Measurements from ENCODE around the gene CRTC1.

DNA sequence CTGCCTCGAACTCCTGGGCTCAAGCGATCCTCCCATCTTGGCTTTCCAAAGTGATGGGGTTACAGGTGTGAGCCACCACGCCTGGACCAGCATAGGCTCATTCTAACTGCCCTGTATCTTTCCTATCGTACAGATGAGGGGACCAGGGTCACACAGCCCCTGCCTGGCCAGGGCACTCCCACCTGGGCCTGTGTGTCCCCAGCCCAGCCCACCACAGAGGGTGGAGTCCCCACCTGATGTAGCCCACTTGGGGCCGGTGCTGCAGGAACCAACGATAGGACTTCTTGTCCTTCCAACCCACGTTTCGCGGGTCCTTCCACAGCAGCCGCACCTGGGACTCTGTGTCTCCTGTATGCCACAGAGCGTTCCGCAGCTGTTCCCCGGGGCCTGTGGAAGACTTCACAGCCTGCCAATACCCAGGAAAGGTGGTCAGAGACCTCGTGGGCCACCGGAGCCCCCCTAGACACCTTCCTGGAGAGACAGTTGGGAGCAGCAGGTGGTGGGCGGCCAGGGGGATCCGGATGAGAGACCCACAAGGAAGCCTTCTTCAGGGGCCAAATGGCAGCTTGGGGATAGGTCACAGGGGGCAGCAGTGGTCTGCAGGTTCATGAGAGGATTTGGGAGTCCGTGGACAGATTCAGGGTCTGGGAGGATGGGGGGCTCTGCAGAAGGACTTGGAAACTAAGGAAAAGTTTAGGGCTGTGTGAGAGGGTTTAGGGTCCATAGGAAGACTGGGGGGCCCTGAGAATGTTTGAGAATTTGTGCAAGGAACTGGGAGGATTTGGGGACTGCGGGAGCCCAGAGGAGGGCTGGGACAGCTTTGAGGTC is 100.7 kb downstream of the CRTC1 start:
- TF ChIP-seq RAD21 (CRISPR knock-in tag; IDR thresholded peaks at IDR 0.05) (no peak), ZNF558 (CRISPR knock-in tag; IDR thresholded peaks at IDR 0.05; ENCODE audit: borderline replicate concordance) (no peak), POLR2AphosphoS2 (IDR thresholded peaks at IDR 0.05; ENCODE audit: low read depth, low read length) (no peak), NFE2L2 (IDR thresholded peaks at IDR 0.05; ENCODE audit: low read length) (no peak), ZNF230 (CRISPR knock-in tag; IDR thresholded peaks at IDR 0.05) (no peak), HNRNPUL1 (IDR thresholded peaks at IDR 0.05; ENCODE audit: low read depth, low read length) (no peak), ZNF614 (CRISPR knock-in tag; IDR thresholded peaks at IDR 0.05; ENCODE audit: borderline replicate concordance) (no peak), NFYB (CRISPR knock-in tag; IDR thresholded peaks at IDR 0.05) (no peak), ZKSCAN1 (IDR thresholded peaks at IDR 0.05; ENCODE audit: low read length) (no peak), CEBPB (IDR thresholded peaks at IDR 0.05; ENCODE audit: borderline replicate concordance, low read depth, low read length) (no peak)
- TF ChIP-seq, protein P1, sequence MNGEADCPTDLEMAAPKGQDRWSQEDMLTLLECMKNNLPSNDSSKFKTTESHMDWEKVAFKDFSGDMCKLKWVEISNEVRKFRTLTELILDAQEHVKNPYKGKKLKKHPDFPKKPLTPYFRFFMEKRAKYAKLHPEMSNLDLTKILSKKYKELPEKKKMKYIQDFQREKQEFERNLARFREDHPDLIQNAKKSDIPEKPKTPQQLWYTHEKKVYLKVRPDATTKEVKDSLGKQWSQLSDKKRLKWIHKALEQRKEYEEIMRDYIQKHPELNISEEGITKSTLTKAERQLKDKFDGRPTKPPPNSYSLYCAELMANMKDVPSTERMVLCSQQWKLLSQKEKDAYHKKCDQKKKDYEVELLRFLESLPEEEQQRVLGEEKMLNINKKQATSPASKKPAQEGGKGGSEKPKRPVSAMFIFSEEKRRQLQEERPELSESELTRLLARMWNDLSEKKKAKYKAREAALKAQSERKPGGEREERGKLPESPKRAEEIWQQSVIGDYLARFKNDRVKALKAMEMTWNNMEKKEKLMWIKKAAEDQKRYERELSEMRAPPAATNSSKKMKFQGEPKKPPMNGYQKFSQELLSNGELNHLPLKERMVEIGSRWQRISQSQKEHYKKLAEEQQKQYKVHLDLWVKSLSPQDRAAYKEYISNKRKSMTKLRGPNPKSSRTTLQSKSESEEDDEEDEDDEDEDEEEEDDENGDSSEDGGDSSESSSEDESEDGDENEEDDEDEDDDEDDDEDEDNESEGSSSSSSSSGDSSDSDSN (CRISPR knock-in tag; IDR thresholded peaks at IDR 0.05): no peak
- TF ChIP-seq, protein P2, sequence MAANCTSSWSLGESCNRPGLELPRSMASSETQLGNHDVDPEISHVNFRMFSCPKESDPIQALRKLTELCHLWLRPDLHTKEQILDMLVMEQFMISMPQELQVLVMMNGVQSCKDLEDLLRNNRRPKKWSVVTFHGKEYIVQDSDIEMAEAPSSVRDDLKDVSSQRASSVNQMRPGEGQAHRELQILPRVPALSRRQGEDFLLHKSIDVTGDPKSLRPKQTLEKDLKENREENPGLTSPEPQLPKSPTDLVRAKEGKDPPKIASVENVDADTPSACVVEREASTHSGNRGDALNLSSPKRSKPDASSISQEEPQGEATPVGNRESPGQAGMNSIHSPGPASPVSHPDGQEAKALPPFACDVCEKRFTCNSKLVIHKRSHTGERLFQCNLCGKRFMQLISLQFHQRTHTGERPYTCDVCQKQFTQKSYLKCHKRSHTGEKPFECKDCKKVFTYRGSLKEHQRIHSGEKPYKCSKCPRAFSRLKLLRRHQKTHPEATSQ (CRISPR knock-in tag; IDR thresholded peaks at IDR 0.05; ENCODE audit: borderline replicate concordance): no peak

Data from HepG2 (cell line).